IPS-18a (cell line): ENCODE measurements around the gene RGS12.

Source experiments
- H3K27ac ChIP-seq: one replicate; pipeline ENCODE4 v1.5.1; 2013; ENCODE audit warnings: low read length
- H3K27me3 ChIP-seq: one replicate; pipeline ENCODE4 v1.6.1; 2013; ENCODE audit warnings: mild to moderate bottlenecking, low read length; ENCODE audit not compliant: control insufficient read depth, insufficient read depth
- H3K36me3 ChIP-seq: one replicate; pipeline ENCODE4 v1.6.1; 2013; ENCODE audit warnings: low read depth, low read length; ENCODE audit not compliant: control insufficient read depth
- H3K4me1 ChIP-seq: one replicate; pipeline ENCODE4 v1.6.1; 2013; ENCODE audit warnings: low read depth, low read length; ENCODE audit not compliant: control insufficient read depth
- H3K4me3 ChIP-seq: one replicate; pipeline ENCODE4 v1.5.1; 2013; ENCODE audit warnings: low read length
- H3K9ac ChIP-seq: one replicate; pipeline ENCODE4 v1.6.1; 2013; ENCODE audit warnings: mild to moderate bottlenecking, low read length, moderate library complexity
- H3K9me3 ChIP-seq: one replicate; pipeline ENCODE4 v1.6.1; 2013; ENCODE audit warnings: low read depth, low read length; ENCODE audit not compliant: control insufficient read depth

The RGS12 gene

GRCh38 chr4:3250438-3250955 lies 42.3 kb upstream of the RGS12 start:
- no peak overlapping the region for H3K27ac ChIP-seq
- H3K9ac ChIP-seq: no peak overlapping the region
- no peaks in the 10 kb centered on the region for H3K36me3 ChIP-seq
- no peak overlapping the region for H3K4me3 ChIP-seq
- no peaks in the 10 kb centered on the region for H3K4me1 ChIP-seq
- no peaks in the 10 kb centered on the region for H3K27me3 ChIP-seq
- H3K9me3 ChIP-seq: no peaks in the 10 kb centered on the region

DNA sequence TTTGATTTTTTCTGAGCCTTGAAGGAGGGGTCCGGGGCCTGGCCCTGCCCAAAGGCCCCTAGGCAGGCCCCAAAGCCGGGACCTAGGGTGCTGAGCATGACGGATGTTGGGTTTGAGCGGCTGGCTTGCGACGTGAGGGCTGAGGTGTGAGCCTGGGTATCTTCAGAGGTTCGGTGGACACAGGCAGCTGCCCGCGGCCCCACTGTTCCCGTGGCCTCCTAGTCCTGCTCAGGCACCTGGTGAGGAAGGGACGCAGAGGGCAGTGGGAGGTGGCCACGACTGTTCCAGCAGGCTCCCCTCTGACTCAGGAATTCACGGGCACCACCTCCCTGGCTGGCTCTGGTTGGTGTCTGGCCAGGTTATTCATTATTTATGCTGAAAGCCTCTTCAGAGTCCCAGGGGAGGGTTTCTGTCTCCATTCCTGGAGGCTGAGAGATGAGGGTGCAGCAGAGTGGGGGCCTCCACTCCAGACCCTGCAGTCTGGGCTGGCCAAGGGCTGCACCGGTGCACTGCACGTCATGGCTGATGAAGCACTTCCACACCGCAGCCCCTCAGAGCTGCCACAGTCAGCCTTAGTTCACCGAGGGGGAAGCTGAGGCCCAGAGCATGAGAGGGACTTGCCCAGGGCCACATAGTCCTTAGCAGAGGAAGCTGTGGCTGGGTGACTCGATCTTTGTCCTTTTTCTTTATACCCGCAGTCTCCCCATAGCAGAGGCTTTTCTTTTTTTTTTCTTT lies 41.7 kb upstream of the RGS12 start:
- no peaks in the 10 kb centered on the region for H3K4me1 ChIP-seq
- no peaks in the 10 kb centered on the region for H3K9me3 ChIP-seq
- H3K27ac ChIP-seq: no peak overlapping the region
- H3K27me3 ChIP-seq: no peaks in the 10 kb centered on the region
- H3K36me3 ChIP-seq: no peaks in the 10 kb centered on the region
- H3K4me3 ChIP-seq: no peak overlapping the region
- H3K9ac ChIP-seq: no peak overlapping the region

DNA sequence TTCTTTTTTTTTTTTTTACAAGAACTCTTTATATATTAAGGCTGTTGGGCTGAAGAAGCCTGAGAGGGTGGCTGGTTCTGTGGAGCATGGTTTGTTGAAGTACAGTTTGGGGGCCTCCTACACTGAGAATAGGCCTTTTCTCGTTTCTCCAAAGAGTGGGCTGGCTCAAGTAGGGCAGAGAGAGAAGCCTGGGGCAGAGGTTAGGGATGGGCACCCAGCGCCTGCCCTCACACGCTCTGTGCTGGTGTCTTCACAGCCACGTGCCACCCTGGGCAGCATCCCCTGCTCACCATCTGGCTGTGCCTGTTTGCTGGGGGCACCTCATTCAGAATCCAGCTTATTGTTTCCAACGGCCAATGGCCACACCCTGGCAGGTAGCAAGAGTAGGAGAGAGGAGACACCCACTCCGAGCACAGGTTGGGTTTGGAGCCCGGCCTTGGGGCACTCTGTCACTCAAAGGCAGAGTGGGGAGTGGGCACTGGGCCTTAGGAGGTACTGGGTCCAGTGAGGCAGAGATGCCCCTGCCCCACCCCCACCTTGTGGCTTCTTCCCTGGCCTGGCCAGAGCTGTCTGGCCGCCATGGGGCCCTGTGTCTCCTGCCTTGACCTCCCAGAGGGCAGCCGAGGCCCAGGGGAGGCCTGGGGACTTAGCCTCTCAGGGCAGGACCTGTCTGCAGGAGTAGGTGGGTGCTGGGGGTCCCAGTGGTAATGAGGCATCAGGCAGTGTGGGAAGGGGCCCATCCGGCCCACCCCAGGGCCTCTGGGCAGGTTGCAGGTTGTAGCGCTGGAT lies 40.9 kb upstream of the RGS12 start:
- Histone ChIP-seq H3K36me3 (no peaks in the 10 kb centered on the region), H3K27me3 (no peaks in the 10 kb centered on the region), H3K27ac (no peak overlapping the region), H3K4me1 (no peaks in the 10 kb centered on the region), H3K4me3 (no peak overlapping the region), H3K9me3 (no peaks in the 10 kb centered on the region), H3K9ac (no peak overlapping the region)

DNA sequence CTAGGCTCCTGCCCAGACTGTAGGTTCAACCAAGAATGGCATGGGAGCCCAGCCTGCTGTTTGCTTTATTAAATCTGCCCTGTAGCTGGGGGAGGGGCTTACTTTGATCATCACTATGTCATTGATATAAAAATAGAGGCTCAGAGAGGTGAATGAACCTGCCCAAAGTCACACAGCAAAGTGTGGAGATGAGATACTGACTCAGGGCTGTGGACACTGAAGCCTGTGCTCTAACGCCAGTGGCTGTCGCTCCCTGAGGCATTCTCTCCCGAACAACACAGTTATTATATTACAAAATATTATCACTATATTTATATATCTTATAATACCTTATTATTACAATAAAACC lies 40.4 kb upstream of the RGS12 start:
- no peak overlapping the region for H3K4me3 ChIP-seq
- no peaks in the 10 kb centered on the region for H3K27me3 ChIP-seq
- no peaks in the 10 kb centered on the region for H3K9me3 ChIP-seq
- H3K4me1 ChIP-seq: no peaks in the 10 kb centered on the region
- H3K9ac ChIP-seq: no peak overlapping the region
- H3K27ac ChIP-seq: no peak overlapping the region
- no peaks in the 10 kb centered on the region for H3K36me3 ChIP-seq

- no peaks in the 10 kb centered on the region for H3K36me3 ChIP-seq
- no peaks in the 10 kb centered on the region for H3K9me3 ChIP-seq
- H3K27ac ChIP-seq: no peak overlapping the region
- H3K27me3 ChIP-seq: no peaks in the 10 kb centered on the region
- H3K4me1 ChIP-seq: no peaks in the 10 kb centered on the region
- no peak overlapping the region for H3K4me3 ChIP-seq
- no peak overlapping the region for H3K9ac ChIP-seq
Observed at GRCh38 chr4:3252831-3253641, 39.8 kb upstream of the RGS12 start.

DNA sequence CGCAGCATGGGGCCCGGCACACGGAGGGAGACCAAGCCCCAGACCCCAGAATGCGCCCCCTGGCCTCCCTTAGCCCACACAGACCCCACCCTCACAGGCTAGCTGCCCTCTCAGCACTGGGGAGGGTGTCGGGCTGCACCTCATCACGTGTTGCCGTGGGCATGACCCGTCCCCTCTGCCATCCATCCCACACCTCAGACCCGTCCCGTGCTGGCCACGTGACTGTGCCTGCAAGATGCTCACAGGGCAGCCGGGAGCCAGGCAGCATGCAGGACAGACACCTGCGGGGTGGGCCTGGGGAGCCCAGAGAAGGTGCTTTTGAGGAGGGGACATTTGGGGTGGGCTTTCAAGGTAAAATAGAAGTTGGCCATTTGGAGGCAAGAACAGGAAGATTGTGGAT lies 39.0 kb upstream of the RGS12 start:
- Histone ChIP-seq H3K4me1 (no peaks in the 10 kb centered on the region), H3K27ac (no peak overlapping the region), H3K27me3 (no peaks in the 10 kb centered on the region), H3K9me3 (no peaks in the 10 kb centered on the region), H3K36me3 (no peaks in the 10 kb centered on the region), H3K4me3 (no peak overlapping the region), H3K9ac (no peak overlapping the region)

GRCh38 chr4:3254302-3255131 lies 38.3 kb upstream of the RGS12 start:
- Histone ChIP-seq H3K9me3 (no peaks in the 10 kb centered on the region), H3K4me1 (no peaks in the 10 kb centered on the region), H3K9ac (no peak overlapping the region), H3K4me3 (no peak overlapping the region), H3K36me3 (no peaks in the 10 kb centered on the region), H3K27me3 (no peaks in the 10 kb centered on the region), H3K27ac (no peak overlapping the region)

DNA sequence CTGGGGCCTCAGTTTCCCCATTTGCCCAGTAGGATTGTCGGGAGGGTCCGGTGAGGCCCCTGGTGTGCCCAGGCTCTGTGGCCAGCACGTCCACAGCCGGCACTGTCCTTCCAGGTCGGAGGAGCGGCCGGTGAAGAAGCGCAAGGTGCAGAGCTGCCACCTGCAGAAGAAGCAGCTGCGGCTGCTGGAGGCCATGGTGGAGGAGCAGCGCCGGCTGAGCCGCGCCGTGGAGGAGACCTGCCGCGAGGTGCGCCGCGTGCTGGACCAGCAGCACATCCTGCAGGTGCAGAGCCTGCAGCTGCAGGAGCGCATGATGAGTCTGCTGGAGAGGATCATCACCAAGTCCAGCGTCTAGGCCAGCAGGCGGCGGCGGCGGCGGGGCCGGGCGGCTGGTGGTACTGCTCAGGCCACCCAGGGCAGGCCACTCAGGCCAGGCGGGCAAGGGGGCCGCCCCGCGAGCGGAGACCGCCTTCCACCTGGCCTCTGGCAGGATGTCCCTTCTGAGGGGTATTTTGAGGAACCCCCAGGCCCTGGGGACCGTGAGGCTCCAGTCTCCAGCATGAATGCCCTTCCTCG lies 37.1 kb upstream of the RGS12 start:
- no peak overlapping the region for H3K27ac ChIP-seq
- H3K27me3 ChIP-seq: no peaks in the 10 kb centered on the region
- H3K36me3 ChIP-seq: no peaks in the 10 kb centered on the region
- H3K9ac ChIP-seq: no peak overlapping the region
- no peaks in the 10 kb centered on the region for H3K4me1 ChIP-seq
- no peaks in the 10 kb centered on the region for H3K9me3 ChIP-seq
- no peak overlapping the region for H3K4me3 ChIP-seq

DNA sequence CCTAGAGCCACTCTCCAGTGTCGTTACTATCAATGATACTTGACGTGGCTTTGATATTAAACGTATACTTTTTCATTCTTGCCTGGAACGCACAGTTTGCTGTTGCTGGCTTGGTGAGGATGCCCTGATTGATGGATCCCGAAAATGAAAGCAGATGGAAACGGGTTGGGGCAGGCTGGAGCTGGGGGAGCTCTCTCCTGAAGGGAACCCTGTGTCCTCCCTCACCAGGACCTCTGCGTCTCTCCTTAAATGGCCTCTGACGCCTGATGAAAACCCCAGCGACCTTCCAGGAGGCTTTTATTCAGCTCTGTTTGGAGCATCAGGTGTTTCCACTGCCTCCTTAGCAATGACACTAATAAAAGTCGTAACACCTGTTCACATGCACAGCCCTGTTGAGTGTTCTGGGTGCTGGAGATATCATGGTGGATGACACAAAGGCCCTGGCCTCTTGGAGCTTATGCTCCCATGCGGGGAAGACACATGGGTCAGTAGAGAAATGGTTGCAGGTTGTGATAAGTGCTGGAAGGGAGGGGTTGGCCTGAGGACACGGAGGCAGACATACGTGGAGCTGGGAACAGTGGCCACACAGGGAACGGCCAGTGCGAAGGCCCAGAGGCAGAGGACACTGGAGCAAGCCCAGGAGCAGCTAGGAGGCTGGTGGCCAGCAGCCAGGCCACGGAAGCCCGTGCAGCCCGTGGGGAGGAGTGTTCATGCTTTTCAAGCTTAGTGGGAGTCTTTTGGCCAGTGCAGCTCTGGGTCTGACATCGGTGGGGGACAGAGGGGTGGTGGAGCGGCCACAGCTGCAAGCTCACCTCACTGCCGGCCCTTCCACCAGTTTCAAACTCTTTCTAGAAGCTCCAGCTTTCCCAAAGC lies 36.4 kb upstream of the RGS12 start:
- H3K4me3 ChIP-seq: no peak overlapping the region
- H3K27me3 ChIP-seq: no peaks in the 10 kb centered on the region
- H3K9me3 ChIP-seq: no peaks in the 10 kb centered on the region
- no peak overlapping the region for H3K9ac ChIP-seq
- no peak overlapping the region for H3K27ac ChIP-seq
- no peaks in the 10 kb centered on the region for H3K4me1 ChIP-seq
- H3K36me3 ChIP-seq: no peaks in the 10 kb centered on the region

DNA sequence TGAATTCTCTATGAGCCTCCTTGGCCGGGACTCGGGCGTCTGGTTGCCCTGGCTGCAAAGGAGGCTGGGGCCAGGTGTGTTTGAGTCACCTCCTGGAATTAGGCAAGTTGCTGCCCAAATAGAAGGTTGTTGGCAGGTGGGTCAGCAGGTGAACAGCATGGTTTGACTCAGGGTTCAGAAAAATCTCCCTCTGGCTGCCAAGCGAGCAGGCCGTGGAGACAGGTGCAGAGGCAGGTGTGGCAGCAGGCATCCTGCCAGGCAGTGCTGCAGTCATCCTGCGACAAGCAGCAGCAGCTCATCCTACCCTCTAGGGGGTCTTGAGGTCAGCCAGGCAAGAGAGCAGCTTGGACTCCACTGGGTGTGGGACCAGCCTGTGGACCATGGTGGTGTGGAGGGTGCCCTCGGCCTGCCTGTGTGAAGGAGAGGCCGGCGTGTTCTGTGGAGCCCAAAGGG lies 35.7 kb upstream of the RGS12 start:
- Histone ChIP-seq H3K27me3 (no peaks in the 10 kb centered on the region), H3K4me1 (no peaks in the 10 kb centered on the region), H3K9ac (no peak overlapping the region), H3K4me3 (no peak overlapping the region), H3K9me3 (no peaks in the 10 kb centered on the region), H3K27ac (no peak overlapping the region), H3K36me3 (no peaks in the 10 kb centered on the region)
